Measurements from ENCODE around the gene ADSS1.

Gene ADSS1

DNA sequence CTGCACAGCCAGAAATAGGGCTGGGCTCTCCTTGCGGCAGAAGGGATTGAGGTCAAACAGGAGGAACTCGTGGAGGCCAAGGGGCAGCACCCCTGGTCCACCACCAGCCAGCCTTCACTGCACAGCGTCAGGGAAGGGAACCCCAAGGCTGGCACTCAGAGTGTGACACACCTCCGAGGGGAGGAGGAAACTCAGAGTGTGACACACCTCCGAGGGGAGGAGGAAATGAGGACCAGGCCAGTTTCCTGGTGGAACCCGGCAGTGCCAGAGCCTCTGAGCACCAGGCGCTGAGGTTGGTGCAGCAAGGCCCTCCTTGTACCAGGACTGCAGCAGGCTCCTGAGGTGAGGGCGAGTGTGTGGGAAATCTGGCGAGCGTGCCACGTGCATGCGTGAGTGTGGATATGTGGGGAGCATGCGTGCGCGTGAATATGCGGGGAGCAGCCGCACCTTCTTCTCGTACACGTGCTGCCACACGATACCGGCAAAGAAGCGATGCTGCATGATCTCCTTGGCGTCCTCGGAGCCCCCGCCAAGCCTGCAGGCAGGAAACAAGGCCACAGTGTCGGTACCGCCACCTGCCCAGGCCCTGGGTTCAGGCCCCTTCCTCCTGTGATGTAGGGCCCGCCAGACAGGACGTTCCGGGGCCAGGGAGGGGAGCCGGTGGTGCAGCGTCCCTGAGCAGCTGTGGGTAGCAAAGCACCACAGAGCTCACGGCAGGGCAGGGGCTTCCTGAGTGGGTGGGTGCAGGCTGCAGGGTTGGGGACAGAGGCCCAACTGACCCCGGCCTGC lies 48.1 kb downstream of the ADSS1 start:
- TF ChIP-seq GATA3 (IDR thresholded peaks at IDR 0.05; ENCODE audit: low read depth, low read length) (no peak), GATA2 (IDR thresholded peaks at IDR 0.05; ENCODE audit: low read depth, low read length) (no peak)

DNA sequence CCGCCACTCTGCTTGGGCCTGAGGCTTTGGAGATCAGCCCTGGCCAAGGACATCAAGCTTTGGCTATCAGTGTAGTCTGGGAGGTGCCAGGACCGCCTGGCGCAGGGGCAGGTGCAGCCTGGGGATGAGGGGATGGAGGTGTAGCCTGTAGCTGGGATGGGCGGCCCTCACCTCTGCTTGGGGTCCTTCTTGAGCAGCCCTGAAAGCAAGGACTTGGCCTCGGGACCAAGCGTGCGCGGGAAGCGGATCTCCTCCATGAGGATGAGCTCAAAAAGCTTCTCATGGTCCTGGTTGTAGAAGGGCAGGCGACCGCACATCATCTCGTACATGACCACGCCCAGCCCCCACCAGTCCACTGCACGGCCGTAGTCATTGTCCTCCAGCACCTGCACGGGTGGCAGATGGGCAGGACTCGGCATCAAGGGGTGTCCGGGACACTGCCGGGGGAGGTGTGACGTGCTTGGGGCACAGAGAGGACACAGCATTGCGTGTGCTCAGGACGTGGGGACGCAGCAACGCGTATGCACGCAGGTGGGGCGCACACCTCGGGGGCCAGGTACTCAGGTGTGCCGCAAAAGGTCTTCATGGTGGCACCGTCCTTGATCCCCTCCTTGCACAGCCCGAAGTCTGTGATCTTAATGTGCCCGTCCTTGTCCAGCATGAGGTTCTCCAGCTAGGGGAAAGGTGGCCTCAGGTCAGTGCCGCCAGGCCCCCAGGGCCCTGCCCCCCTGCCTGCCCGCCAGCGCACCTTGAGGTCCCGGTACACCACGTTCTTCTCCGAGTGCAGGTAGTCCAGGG lies 48.9 kb downstream of the ADSS1 start:
- no peak for TF ChIP-seq GATA3 (IDR thresholded peaks at IDR 0.05; ENCODE audit: low read depth, low read length)
- TF ChIP-seq GATA2 (IDR thresholded peaks at IDR 0.05; ENCODE audit: low read depth, low read length), result no peak

DNA sequence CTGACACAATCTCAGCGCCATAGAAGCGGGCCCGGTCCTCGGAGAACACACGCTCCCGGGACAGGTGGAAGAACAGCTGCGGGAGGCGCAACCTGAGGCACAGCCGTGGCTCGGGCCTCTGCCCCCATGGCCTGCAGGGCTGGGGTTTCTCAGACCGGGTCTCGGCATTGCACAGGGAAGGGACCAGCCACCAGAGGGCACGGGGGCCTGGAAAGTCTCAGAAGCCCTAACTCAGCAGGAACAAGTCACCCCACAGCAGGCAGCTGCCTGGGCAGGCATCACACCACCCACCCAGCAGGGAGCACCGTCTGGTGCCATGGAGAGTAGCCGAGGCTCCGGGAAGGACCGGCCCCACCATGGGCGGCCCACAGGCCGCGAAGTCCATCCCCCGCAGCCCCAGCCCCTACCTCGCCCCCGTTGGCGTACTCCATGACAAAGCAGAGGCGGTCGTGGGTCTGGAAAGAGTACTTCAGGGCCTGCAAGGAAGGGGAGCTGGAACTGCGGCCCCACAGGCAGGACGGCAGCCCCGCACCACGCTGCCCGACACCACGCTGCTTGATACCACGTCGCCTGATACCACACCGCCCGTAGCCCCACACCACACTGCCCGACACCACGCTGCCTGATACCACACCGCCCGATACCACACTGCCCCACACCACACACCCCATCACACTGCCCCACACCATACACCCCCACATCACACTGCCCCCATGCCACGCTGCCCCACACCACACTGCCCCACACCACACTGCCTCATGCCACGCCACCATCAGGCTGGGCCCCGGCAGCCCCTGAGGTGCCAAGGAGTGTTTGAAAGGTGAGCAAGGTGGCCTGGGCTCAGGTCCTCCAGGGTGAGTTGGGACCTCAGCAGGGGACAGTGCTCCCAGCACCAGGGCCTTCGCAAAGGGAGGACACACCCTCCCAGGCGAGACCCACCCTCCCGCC lies 49.8 kb downstream of the ADSS1 start:
- TF ChIP-seq GATA3 (IDR thresholded peaks at IDR 0.05; ENCODE audit: low read depth, low read length), result no peak
- no peak for TF ChIP-seq GATA2 (IDR thresholded peaks at IDR 0.05; ENCODE audit: low read depth, low read length)

DNA sequence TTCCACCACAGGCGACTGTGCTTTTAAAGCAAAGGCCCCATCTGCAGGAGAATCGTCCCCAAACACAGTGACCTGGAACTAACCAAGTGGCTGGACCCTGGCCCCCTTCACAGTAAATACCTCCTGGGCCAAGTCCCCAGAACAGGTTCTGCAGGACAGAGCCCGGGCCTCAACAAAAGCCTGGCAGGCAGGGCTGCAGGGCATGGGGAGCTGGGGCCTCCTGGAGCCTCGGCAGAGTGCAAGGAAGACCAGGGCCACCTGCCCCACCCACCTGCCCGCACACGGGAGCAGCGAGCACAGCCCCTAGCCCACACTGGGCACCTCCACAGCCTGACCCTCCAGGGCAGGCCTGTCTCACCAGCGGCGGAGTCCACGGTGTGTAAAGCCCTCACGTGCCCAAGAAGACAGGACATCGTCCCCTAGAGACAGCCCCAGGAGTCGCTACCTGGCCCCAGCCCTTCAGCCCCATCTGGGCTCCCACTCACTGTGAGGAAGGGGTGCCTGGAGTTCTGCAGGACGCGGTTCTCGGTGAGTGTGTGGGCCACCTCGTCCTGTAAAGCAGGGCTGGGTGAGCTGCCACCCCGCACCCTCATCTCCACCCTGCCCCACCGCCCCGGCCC lies 50.5 kb downstream of the ADSS1 start:
- TF ChIP-seq GATA2 (IDR thresholded peaks at IDR 0.05; ENCODE audit: low read depth, low read length) (no peak), GATA3 (IDR thresholded peaks at IDR 0.05; ENCODE audit: low read depth, low read length) (no peak)

DNA sequence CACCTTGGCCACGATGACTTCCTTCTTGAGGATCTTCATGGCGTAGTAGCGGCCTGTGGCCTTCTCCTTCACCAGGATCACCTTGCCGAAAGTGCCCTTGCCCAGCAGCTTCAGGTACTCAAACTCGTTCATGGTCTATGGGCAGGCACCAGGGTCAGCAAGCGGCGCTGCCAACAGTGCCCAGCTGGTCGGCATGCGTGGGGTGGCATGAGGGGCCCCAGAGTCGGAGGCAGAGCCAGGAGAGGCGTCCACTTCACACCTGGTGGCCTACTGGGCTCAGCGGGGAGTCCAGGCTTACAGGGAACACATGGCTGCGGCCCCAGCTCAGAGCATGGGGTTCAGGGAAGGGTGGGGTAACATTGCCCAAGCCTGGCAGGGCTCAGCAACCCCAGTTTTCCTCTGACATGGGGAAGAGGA lies 51.1 kb downstream of the ADSS1 start:
- no peak for TF ChIP-seq GATA2 (IDR thresholded peaks at IDR 0.05; ENCODE audit: low read depth, low read length)
- TF ChIP-seq GATA3 (IDR thresholded peaks at IDR 0.05; ENCODE audit: low read depth, low read length), result no peak

DNA sequence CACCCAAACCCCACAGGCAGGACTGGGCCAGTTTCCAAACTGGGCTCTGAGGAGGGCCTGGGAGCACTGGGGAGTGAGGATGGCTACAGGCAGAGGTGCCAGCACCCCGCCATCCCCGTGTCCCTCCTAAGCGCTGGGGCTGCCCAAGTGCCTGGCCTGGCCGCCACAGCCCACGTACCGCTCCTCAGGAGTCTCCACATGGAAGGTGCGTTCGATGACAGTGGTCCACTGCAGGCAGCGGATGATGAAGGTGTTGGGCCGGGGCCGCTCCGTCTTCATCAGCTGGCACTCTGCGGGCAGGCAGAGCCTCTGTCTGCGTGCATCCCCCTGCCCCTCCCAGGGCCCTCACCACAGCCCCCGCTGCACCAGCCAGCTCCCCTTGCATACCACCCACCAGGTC lies 52.5 kb downstream of the ADSS1 start:
- no peak for TF ChIP-seq GATA2 (IDR thresholded peaks at IDR 0.05; ENCODE audit: low read depth, low read length)
- TF ChIP-seq GATA3 (IDR thresholded peaks at IDR 0.05; ENCODE audit: low read depth, low read length), result no peak

DNA sequence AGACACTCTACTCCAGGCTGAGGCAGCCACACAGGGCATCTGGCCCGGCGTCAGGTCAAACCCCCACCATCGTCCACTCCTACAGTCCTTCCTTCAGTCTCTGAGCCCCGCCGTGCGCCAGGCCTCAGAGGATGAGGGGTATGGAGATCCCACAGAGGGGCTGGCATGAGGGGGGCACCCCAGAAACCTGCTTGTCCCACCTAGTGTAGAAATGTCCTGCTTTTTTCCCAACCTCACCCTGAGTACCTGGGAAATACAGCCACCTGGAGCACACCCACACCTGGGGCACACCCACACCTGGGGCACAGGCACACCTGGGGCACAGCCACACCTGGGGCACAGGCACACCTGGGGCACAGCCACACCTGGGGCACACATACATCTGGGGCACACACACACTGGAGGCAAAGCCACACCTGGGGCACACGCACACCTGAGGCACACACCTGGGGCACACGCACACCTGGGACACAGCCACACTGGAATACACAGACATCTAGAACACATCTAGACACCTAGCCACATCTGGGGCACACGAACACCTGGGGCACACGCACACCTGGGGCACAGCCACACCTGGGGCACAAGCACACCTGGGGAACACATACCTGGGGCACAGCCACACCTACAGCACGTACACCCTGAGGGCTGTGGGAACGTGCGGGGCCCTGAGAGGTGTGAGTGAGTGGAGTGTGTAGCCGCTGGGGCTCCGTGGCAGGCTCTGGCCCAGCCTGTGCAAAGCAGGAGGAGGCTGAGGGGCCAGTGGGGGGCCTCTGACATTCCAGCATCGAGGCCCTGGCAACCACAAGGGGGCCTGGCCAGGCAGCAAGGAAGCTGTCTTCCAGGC lies 53.2 kb downstream of the ADSS1 start:
- no peak for TF ChIP-seq GATA2 (IDR thresholded peaks at IDR 0.05; ENCODE audit: low read depth, low read length)
- TF ChIP-seq GATA3 (IDR thresholded peaks at IDR 0.05; ENCODE audit: low read depth, low read length), result no peak

DNA sequence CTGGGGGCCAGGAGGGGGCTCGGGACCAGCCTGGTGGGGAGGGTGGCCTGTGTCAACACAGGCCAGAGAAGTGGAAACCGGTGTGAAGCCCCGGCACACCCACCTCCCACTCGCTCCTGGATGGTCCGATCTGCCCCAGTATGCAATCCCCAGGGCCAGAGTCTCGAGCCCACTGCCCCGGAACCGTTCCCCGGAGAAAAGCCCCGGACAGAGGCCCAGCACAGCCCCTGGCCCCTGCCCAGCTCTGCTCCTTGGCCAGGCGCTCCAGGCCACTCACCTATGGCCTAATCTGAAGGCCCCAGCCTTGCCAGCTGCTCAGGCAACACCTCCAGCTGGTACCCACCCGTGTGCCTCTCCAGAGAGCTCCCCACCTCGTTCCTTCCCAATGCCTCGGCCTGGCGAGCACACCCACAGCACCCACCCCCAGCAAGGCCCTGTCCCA lies 53.8 kb downstream of the ADSS1 start:
- TF ChIP-seq GATA2 (IDR thresholded peaks at IDR 0.05; ENCODE audit: low read depth, low read length) (no peak), GATA3 (IDR thresholded peaks at IDR 0.05; ENCODE audit: low read depth, low read length) (no peak)

DNA sequence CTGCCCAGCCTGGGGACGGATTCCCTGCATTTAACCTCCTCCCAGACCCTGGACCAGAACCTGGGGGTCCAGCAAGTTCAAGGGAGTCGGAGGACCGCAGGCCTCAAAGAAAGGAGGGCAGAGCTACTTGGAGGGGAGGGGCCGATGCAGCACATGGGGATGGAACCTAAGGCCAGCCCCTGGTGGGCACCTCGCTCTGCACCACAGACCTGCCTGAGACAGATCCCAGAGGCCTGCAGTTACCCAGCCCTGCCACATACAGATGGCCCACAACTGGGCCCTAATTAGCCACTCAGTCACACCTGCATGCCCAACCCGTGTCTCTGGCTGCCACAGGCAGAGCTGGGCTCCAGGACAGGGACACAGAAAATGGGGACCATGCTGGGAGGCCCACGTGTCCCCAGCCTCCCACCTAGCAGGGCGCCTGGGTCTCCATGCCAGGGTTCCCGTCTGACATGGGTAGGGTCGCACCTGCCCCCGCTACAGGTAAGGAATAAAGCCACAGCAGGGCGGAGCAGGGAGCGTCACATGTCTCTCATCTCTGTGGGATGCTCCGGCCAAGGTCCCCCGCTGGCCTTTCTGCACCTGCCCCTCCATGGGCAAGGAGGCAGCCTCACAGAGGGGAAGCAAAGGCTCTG lies 54.8 kb downstream of the ADSS1 start:
- TF ChIP-seq GATA3 (IDR thresholded peaks at IDR 0.05; ENCODE audit: low read depth, low read length), result no peak
- no peak for TF ChIP-seq GATA2 (IDR thresholded peaks at IDR 0.05; ENCODE audit: low read depth, low read length)

DNA sequence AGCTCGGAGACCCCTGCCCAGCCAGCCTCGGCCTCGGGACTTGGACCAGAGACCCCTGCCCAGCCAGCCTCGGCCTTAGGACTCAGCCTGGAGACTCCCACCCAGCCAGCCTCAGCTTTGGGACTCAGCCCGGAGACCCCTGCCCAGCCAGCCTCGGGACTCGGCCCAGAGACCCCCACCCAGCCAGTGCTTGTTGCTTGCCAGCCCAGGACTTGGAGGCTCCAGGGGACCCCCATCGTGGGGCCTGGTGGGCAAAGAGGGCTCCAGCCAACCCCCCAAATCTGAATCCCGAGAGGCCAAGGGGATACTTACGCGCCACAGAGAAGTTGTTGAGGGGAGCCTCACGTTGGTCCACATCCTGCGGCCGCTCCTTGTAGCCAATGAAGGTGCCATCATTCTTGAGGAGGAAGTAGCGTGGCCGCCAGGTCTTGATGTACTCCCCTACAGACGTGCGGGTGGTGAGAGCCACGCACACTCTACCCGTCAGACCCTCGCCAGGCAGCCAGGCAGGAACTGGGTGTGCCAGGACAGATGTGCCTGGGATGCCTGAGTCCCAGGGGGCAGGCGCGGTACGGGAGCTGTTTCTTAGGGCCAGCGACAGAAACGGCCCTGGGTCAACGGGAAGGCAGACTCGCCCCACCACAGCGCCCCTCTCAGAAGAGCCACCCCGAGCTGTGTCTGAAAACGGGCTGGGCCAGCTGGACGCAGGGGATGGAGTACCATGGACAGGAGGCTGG lies 55.9 kb downstream of the ADSS1 start:
- TF ChIP-seq GATA3 (IDR thresholded peaks at IDR 0.05; ENCODE audit: low read depth, low read length) (no peak), GATA2 (IDR thresholded peaks at IDR 0.05; ENCODE audit: low read depth, low read length) (no peak)

DNA sequence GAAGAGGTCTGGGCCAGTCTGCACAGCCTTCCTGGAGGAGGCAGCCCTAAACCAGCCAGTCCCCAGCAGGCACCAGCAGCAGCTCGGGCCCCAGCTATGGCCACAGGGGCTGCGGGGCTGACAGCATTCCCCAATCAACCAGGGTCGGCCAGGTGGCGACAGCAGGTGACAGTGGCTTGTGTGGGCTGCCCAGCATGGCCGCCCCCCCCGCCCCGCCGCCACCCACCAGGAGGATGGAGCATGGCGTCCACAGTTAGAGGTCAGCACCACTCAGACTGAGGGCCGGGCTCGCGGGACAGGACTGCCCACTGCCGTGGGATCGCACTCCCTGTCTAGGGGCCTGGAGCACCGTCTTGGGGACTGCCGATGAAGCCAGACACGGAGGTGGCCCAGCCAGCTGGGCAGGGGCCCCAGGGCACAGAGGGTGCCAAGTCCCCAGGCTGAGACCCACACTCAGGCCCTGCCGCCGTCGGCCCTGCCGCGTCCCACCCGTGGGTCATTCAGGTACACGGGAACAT lies 56.5 kb downstream of the ADSS1 start:
- TF ChIP-seq GATA3 (IDR thresholded peaks at IDR 0.05; ENCODE audit: low read depth, low read length), result no peak

Measured in SH-SY5Y (cell line).